GM23338 (cell line): ENCODE data around the gene FAM174C. TPM values are rescaled to one million over a fixed set of nuclear protein-coding genes. Genes with fewer than 3 reads are reported as not detected.

ENCODE experiments used
- ATAC-seq: fragments of 200-7000 bp; cut with Tn5 transposase; 3 replicates; pipeline ENCODE4 v1.9.1; 2020
- DNase-seq: peaks from one replicate; pipeline ENCODE4 v3.0.0-alpha.2; 2015; ENCODE audit warnings: low spot score
- H2AFZ ChIP-seq: fragments of 200-600 bp; sonication (generic); 2 replicates; pipeline ENCODE4 v1.8.0; 2016; ENCODE audit warnings: antibody characterized with exemption, mild to moderate bottlenecking, moderate library complexity
- H3F3A ChIP-seq: fragments of 200-600 bp; sonication (generic); replicated peaks from 2 replicates; pipeline ENCODE4 v1.8.0; 2017; ENCODE audit warnings: antibody characterized with exemption, mixed run types, low read depth
- H3K27ac ChIP-seq: fragments of 200-600 bp; sonication (generic); 2 replicates; pipeline ENCODE4 v1.6.1; 2016; ENCODE audit warnings: low read depth
- H3K27me3 ChIP-seq: fragments of 200-600 bp; sonication (generic); 2 replicates; pipeline ENCODE4 v1.8.0; 2016; ENCODE audit warnings: mild to moderate bottlenecking, mixed run types, moderate library complexity; ENCODE audit not compliant: insufficient read depth
- H3K36me3 ChIP-seq: fragments of 200-600 bp; sonication (generic); 2 replicates; pipeline ENCODE4 v1.8.0; 2016; ENCODE audit warnings: mild to moderate bottlenecking; ENCODE audit not compliant: insufficient read depth
- H3K4me1 ChIP-seq: fragments of 200-600 bp; sonication (generic); 2 replicates; pipeline ENCODE4 v1.8.0; 2016; ENCODE audit warnings: mild to moderate bottlenecking, moderate library complexity; ENCODE audit not compliant: insufficient read depth
- H3K4me2 ChIP-seq: fragments of 200-600 bp; sonication (generic); 2 replicates; pipeline ENCODE4 v1.7.1; 2017; ENCODE audit warnings: mixed run types
- H3K4me3 ChIP-seq: fragments of 200-600 bp; sonication (generic); 2 replicates; pipeline ENCODE4 v1.6.1; 2016; ENCODE audit warnings: mixed run types
- H3K79me2 ChIP-seq: fragments of 200-600 bp; sonication (generic); replicated peaks from 2 replicates; pipeline ENCODE4 v1.8.0; 2017; ENCODE audit warnings: mild to moderate bottlenecking; ENCODE audit not compliant: insufficient read depth
- H3K9me2 ChIP-seq: fragments of 200-600 bp; sonication (generic); 2 replicates; pipeline ENCODE4 v1.8.0; 2017; ENCODE audit not compliant: insufficient read depth
- H4K20me1 ChIP-seq: fragments of 200-600 bp; sonication (generic); replicated peaks from 2 replicates; pipeline ENCODE4 v1.8.0; 2017; ENCODE audit warnings: mild to moderate bottlenecking; ENCODE audit not compliant: insufficient read depth
- H3K27ac Mint-ChIP-seq: 2 replicates; pipeline ENCODE4 v1.8.0; 2020; ENCODE audit warnings: inconsistent platforms, mild to moderate bottlenecking, moderate library complexity, mixed read lengths
- H3K27me3 Mint-ChIP-seq: 3 replicates; pipeline ENCODE4 v1.8.0; 2022; ENCODE audit warnings: low read depth, mild to moderate bottlenecking, moderate library complexity, mixed read lengths, inconsistent platforms; ENCODE audit not compliant: insufficient read depth, poor library complexity
- H3K36me3 Mint-ChIP-seq: 3 replicates; pipeline ENCODE4 v1.8.0; 2021; ENCODE audit warnings: low read depth, mild to moderate bottlenecking, inconsistent platforms, moderate library complexity, mixed read lengths
- H3K4me1 Mint-ChIP-seq: 3 replicates; pipeline ENCODE4 v1.8.0; 2020; ENCODE audit warnings: mild to moderate bottlenecking, inconsistent platforms, mixed read lengths
- H3K4me3 Mint-ChIP-seq: 3 replicates; pipeline ENCODE4 v1.8.0; 2021; ENCODE audit warnings: moderate library complexity, mild to moderate bottlenecking, inconsistent platforms, mixed read lengths
- H3K9me3 Mint-ChIP-seq: 3 replicates; pipeline ENCODE4 v1.8.0; 2020; ENCODE audit warnings: moderate library complexity, mild to moderate bottlenecking, inconsistent platforms, mixed read lengths
- CREB1 ChIP-seq: fragments of 250-450 bp; sonication (Bioruptor Pico); IDR thresholded peaks from 2 replicates; pipeline ENCODE4 v1.5.0; 2020; ENCODE audit warnings: low read depth, mild to moderate bottlenecking, moderate library complexity
- EZH2 ChIP-seq: fragments of 200-600 bp; sonication (generic); IDR thresholded peaks from one replicate; pipeline ENCODE4 v1.8.0; 2017; ENCODE audit warnings: antibody characterized with exemption, mild to moderate bottlenecking, low read depth; ENCODE audit not compliant: unreplicated experiment
- EZH2phosphoT487 ChIP-seq: fragments of 200-600 bp; sonication (generic); IDR thresholded peaks from one replicate; pipeline ENCODE4 v1.8.1; 2018; ENCODE audit warnings: antibody characterized with exemption; ENCODE audit not compliant: unreplicated experiment
- POLR2AphosphoS5 ChIP-seq: IDR thresholded peaks from 2 replicates; pipeline ENCODE4 v1.6.1; 2016; ENCODE audit warnings: antibody characterized with exemption, low read depth
- STAT1 ChIP-seq: IDR thresholded peaks from one replicate; pipeline ENCODE4 v1.6.1; 2016; ENCODE audit warnings: antibody characterized with exemption; ENCODE audit not compliant: unreplicated experiment
- ZNF114 ChIP-seq: fragments of 250-450 bp; sonication (Bioruptor Pico); IDR thresholded peaks from 2 replicates; pipeline ENCODE4 v1.5.0; 2020; ENCODE audit warnings: mild to moderate bottlenecking, moderate library complexity
- polyA plus RNA-seq: library from polyadenylated mRNA; unstranded; fragments of >200 nt; fragmentation: Nextera tagmentation; extraction: Ambion mirVana; gene quantifications from 2 replicates; pipeline ENCODE4 v1.2.1, GENCODE V29; 2016
- total RNA-seq: library from RNA; depleted of rRNA; stranded (reverse); fragments of >200 nt; shearing (Covaris generic); gene quantifications from 2 replicates; pipeline ENCODE4 v1.2.3, GENCODE V29; 2014
- TF ChIP-seq, protein P1 (sequence below): IDR thresholded peaks from 2 replicates; pipeline ENCODE4 v1.6.1; 2016; ENCODE audit warnings: antibody characterized with exemption
- TF ChIP-seq, protein P2 (sequence below), 2 experiments: fragments of 200-600 bp in 1 of 2; sonication (generic) in 1 of 2; conservative IDR thresholded peaks; 2 replicates each; pipeline versions ENCODE4 v1.5.1 to v1.6.1; 2016 to 2017; ENCODE audit warnings: antibody characterized with exemption in 2 of 2, low read depth in 2 of 2, mild to moderate bottlenecking in 2 of 2, moderate library complexity in 1 of 2

Gene FAM174C
- total and polyA plus RNA-seq, 2 experiments from 2014 or later = 60.4 to 68.0 TPM

DNA sequence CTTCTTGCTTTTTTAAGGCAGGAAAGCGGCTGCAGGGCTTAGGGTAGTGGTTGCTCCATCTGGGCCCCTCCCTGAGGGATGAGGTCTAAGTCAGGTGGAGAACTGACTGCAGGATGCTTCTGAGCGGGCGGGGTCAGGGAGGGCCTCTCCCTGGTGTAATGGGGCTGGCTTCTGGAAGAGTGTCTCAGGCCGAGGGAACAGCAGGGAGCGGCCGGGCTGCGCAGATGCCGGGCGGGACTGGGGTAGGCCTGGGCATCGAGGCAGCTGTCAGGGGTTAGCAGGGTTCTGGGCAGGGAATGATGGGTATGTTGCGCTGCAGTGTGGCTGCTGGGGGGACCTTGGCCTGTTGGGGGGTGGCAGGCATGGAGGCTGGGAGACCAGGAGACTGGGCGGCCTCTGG, 2.7 kb downstream of the FAM174C start:
- no peak for DNase-seq
- Mint-ChIP-seq H3K4me1 (peaks cover 27% of the 10 kb centered on the region), H3K36me3 (peaks cover 28% of the 10 kb centered on the region), H3K4me3 (no peak overlapping the region; the same call in 2 of the 3 replicates), H3K27me3 (peaks cover 26% of the 10 kb centered on the region), H3K9me3 (no peaks in the 10 kb centered on the region; the same call in 2 of the 3 replicates), H3K27ac (no peak overlapping the region)
- H3K4me1 ChIP-seq = peaks cover 12% of the 10 kb centered on the region
- peaks cover 36% of the 10 kb centered on the region for H3F3A ChIP-seq
- no peak overlapping the region for H2AFZ ChIP-seq
- no peaks in the 10 kb centered on the region for H3K9me2 ChIP-seq
- peaks cover 16% of the 10 kb centered on the region for H3K79me2 ChIP-seq
- H4K20me1 ChIP-seq = peaks cover 7% of the 10 kb centered on the region; the same call in 1 of the 2 replicates
- H3K27me3 ChIP-seq = no peaks in the 10 kb centered on the region
- H3K4me2 ChIP-seq = no peak overlapping the region
- no peak overlapping the region for H3K4me3 ChIP-seq
- no peak for ATAC-seq
- H3K27ac ChIP-seq = no peak overlapping the region
- TF ChIP-seq POLR2AphosphoS5 (no peak), EZH2 (no peak), CREB1 (CRISPR knock-in tag) (no peak), STAT1 (no peak), ZNF114 (CRISPR knock-in tag) (no peak), EZH2phosphoT487 (no peak)
- TF ChIP-seq, protein P1, sequence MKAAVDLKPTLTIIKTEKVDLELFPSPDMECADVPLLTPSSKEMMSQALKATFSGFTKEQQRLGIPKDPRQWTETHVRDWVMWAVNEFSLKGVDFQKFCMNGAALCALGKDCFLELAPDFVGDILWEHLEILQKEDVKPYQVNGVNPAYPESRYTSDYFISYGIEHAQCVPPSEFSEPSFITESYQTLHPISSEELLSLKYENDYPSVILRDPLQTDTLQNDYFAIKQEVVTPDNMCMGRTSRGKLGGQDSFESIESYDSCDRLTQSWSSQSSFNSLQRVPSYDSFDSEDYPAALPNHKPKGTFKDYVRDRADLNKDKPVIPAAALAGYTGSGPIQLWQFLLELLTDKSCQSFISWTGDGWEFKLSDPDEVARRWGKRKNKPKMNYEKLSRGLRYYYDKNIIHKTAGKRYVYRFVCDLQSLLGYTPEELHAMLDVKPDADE = no peak
- TF ChIP-seq, protein P2, sequence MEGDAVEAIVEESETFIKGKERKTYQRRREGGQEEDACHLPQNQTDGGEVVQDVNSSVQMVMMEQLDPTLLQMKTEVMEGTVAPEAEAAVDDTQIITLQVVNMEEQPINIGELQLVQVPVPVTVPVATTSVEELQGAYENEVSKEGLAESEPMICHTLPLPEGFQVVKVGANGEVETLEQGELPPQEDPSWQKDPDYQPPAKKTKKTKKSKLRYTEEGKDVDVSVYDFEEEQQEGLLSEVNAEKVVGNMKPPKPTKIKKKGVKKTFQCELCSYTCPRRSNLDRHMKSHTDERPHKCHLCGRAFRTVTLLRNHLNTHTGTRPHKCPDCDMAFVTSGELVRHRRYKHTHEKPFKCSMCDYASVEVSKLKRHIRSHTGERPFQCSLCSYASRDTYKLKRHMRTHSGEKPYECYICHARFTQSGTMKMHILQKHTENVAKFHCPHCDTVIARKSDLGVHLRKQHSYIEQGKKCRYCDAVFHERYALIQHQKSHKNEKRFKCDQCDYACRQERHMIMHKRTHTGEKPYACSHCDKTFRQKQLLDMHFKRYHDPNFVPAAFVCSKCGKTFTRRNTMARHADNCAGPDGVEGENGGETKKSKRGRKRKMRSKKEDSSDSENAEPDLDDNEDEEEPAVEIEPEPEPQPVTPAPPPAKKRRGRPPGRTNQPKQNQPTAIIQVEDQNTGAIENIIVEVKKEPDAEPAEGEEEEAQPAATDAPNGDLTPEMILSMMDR (conservative IDR thresholded peaks at IDR 0.05; ENCODE audit: low read depth in 2 of 2) = no peak
- peaks cover 5% of the 10 kb centered on the region for H3K36me3 ChIP-seq

DNA sequence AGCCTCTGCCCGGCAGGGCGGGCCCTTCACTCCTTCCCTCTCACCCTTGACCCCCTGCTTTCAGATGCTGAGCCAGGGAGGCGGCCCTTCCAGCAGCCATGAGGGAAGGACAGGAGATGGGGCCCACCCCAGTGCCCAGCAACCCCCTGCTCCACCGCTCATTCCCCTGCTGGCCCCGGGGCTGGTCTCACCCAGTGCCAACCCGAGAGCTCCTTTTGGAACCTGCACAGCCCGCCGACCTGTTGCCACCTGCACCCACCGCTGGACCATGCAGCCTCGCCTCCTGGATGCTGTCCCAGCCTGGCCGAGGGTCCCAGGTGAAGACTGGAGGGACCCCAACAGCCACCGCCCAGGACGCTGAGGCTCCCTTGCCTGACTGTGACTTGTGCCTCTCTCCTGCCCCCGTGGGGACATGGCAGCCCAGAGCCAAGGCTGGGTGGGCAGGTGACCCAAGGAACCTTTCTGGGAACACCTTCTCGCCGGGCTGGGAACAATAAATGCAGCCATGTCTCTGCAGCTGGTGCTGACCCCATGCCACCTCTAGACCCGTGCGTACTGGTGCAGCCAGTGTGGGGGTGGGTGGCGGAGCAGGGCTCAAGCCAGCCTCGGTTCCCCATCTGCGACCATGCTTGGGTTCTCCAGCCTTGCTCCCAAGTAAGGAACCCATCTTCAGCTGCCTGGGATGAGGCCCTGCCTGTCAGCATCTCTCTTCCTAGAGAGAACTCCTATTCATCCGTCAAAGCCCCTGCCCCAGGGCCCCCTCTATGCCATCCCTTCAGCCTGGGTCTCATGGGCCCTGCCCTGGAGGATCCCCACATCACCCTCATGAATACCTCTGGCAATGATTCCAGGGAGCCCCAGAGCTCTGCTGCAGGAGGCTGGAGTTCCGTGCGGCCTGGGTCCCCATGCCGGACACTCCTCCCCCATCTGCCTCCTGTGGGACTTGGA, 3.7 kb downstream of the FAM174C start:
- Mint-ChIP-seq H3K27ac (no peak overlapping the region), H3K27me3 (peaks cover 22% of the 10 kb centered on the region), H3K4me1 (peaks cover 20% of the 10 kb centered on the region), H3K36me3 (peaks cover 19% of the 10 kb centered on the region), H3K4me3 (no peak overlapping the region), H3K9me3 (no peaks in the 10 kb centered on the region; the same call in 2 of the 3 replicates)
- H3K36me3 ChIP-seq = peaks cover under 1% of the 10 kb centered on the region; the same call in 1 of the 2 replicates
- DNase-seq (no peak), ATAC-seq (no peak)
- H3K27me3 ChIP-seq = peaks cover 2% of the 10 kb centered on the region; the same call in 1 of the 2 replicates
- H4K20me1 ChIP-seq = peaks cover 2% of the 10 kb centered on the region; the same call in 1 of the 2 replicates
- no peak overlapping the region for H2AFZ ChIP-seq
- H3K9me2 ChIP-seq = no peaks in the 10 kb centered on the region
- no peak overlapping the region for H3K4me3 ChIP-seq
- TF ChIP-seq CREB1 (CRISPR knock-in tag) = no peak
- H3K4me2 ChIP-seq = no peak overlapping the region
- H3K79me2 ChIP-seq = peaks cover 7% of the 10 kb centered on the region
- peaks cover 28% of the 10 kb centered on the region for H3F3A ChIP-seq
- H3K27ac ChIP-seq = no peak overlapping the region
- peaks cover 4% of the 10 kb centered on the region for H3K4me1 ChIP-seq
